ENCODE data around the gene SLC6A13. TPM values are rescaled to one million over a fixed set of nuclear protein-coding genes. Genes with fewer than 3 reads are reported as not detected.

SLC6A13 gene
- polyA plus RNA-seq, 1 donor (not counting 4 experiments of a cell fraction or from before 2014, with no cell fraction given): 0.33 TPM

- no peak for FAIRE-seq
- no peaks in the 10 kb centered on the region for H3K36me3 ChIP-seq (ENCODE audit: control insufficient read depth in 2 of 2, extremely low read depth in 1 of 2, insufficient read depth in 2 of 2, low read length in 2 of 2)
- H3K4me1 ChIP-seq (ENCODE audit: control insufficient read depth, extremely low read depth, insufficient read depth, low read length): peaks cover under 1% of the 10 kb centered on the region
- dilution Hi-C loops (cut with MboI; ENCODE audit: extremely low pct_ligation_motif_present, low sequenced_read_pairs): no loop called here
- no peaks in the 10 kb centered on the region for H3K79me2 ChIP-seq (ENCODE audit: control insufficient read depth, insufficient read depth, low read length)
- no peaks in the 10 kb centered on the region for H3K9me1 ChIP-seq (ENCODE audit: control insufficient read depth, extremely low read depth, insufficient read depth, low read length)
- H2AFZ ChIP-seq (ENCODE audit: control insufficient read depth, low read length): no peak overlapping the region
- H3K4me2 ChIP-seq (ENCODE audit: control insufficient read depth, extremely low read depth, insufficient read depth, low read depth, low read length): no peak overlapping the region
- DNase-seq (ENCODE audit: low read depth, low spot score): no peak
- no peak overlapping the region for H3K4me3 ChIP-seq (ENCODE audit: control insufficient read depth in 2 of 3, extremely low read depth in 1 of 3, insufficient read depth in 2 of 3, low read depth in 1 of 3, low read length in 3 of 3)
- peaks cover 40% of the 10 kb centered on the region for H3K27me3 ChIP-seq (ENCODE audit: control insufficient read depth, extremely low read depth, insufficient read depth, low read length)
- no peak overlapping the region for H3K27ac ChIP-seq (ENCODE audit: control insufficient read depth, insufficient read depth, low read length)
- H3K9ac ChIP-seq (ENCODE audit: control insufficient read depth, extremely low read depth, insufficient read depth, low read length): no peak overlapping the region
- TF ChIP-seq EZH2 (IDR thresholded peaks at IDR 0.05; ENCODE audit: low read length) (no peak), CTCF (optimal IDR thresholded peaks at IDR 0.05 in 1 of 3, IDR thresholded peaks at IDR 0.05 in 1 of 3, conservative IDR thresholded peaks at IDR 0.05 in 1 of 3; ENCODE audit: extremely low read depth in 1 of 3, insufficient read depth in 2 of 3, low read length in 3 of 3) (no peak)
- H4K20me1 ChIP-seq (ENCODE audit: control insufficient read depth, extremely low read depth, insufficient read depth, low read length): no peaks in the 10 kb centered on the region
- H3K9me3 ChIP-seq (ENCODE audit: control insufficient read depth, low read depth, low read length): no peaks in the 10 kb centered on the region
Observed at GRCh38 chr12:171276-171675, 91.4 kb downstream of the SLC6A13 start.

Other genes with a start within 250 kb of the SLC6A13 start
- not detected in 3 replicates for gene IQSEC3, start 196.1 kb downstream of the SLC6A13 start, polyA plus RNA-seq
- 0.32 TPM in 1 of 3 replicates, not detected in the others for gene SLC6A12, start 48.7 kb downstream of the SLC6A13 start, polyA plus RNA-seq
- gene KDM5A, start 126.5 kb upstream of the SLC6A13 start, polyA plus RNA-seq: 14.5 to 18.2 TPM (median 14.7 TPM) in 3 replicates
- gene CCDC77, start 138.8 kb upstream of the SLC6A13 start, polyA plus RNA-seq: 4.6 to 8.3 TPM (median 5.8 TPM) in 3 replicates
- 7.5 to 14.6 TPM (median 8.4 TPM) in 3 replicates for gene B4GALNT3, start 197.1 kb upstream of the SLC6A13 start, polyA plus RNA-seq

All from keratinocyte (primary cell).